LNCAP (cell line): Measurements from ENCODE around the gene SLC2A9.

Source experiments
- CTCF ChIP-seq: fragments of 450-650 bp; IDR thresholded peaks from 2 replicates; pipeline ENCODE4 v1.5.1; 2017; ENCODE audit warnings: mild to moderate bottlenecking

SLC2A9 gene

GRCh38 chr4:10040049-10040892 lies 19.0 kb upstream of the SLC2A9 start:
- TF ChIP-seq CTCF = no peak

- no peak for TF ChIP-seq CTCF
Observed at GRCh38 chr4:10036807-10037342, 15.6 kb upstream of the SLC2A9 start.

GRCh38 chr4:10035130-10035529 lies 13.8 kb upstream of the SLC2A9 start:
- TF ChIP-seq CTCF = no peak

GRCh38 chr4:10034612-10035104 lies 13.4 kb upstream of the SLC2A9 start:
- no peak for TF ChIP-seq CTCF

GRCh38 chr4:10034136-10034535 lies 12.8 kb upstream of the SLC2A9 start:
- no peak for TF ChIP-seq CTCF

- TF ChIP-seq CTCF = no peak
Observed at GRCh38 chr4:10033191-10033881, 12.0 kb upstream of the SLC2A9 start.

- TF ChIP-seq CTCF = no peak
Observed at GRCh38 chr4:10032625-10033024, 11.3 kb upstream of the SLC2A9 start.
